Lower lobe of right lung (tissue), 2 donors: Measurements from ENCODE around the gene DDI2. TPM values are rescaled to one million over a fixed set of nuclear protein-coding genes. Genes with fewer than 3 reads are reported as not detected.

Experiments used
- ATAC-seq, 2 donors: fragments of 200-7000 bp; cut with Tn5 transposase; one replicate each; pipeline ENCODE4 v1.9.1; 2020 to 2022; ENCODE audit warnings: mild to moderate bottlenecking in 2 of 2, moderate library complexity in 2 of 2
- DNase-seq: peaks from one replicate; pipeline ENCODE4 v3.0.0-alpha.2; 2020
- H3K27ac ChIP-seq: fragments of 200-600 bp; one replicate; pipeline ENCODE4 v1.8.0; 2022
- H3K27me3 ChIP-seq: fragments of 200-600 bp; one replicate; pipeline ENCODE4 v1.8.0; 2022; ENCODE audit warnings: low read depth
- H3K36me3 ChIP-seq: fragments of 200-600 bp; one replicate; pipeline ENCODE4 v1.8.0; 2022; ENCODE audit warnings: mild to moderate bottlenecking
- H3K4me1 ChIP-seq: fragments of 200-600 bp; one replicate; pipeline ENCODE4 v1.8.0; 2022
- H3K4me3 ChIP-seq: fragments of 200-600 bp; one replicate; pipeline ENCODE4 v1.8.0; 2022; ENCODE audit warnings: mild to moderate bottlenecking
- H3K9me3 ChIP-seq: fragments of 200-600 bp; one replicate; pipeline ENCODE4 v1.8.0; 2022
- CTCF ChIP-seq: fragments of 200-600 bp; IDR thresholded peaks from one replicate; pipeline ENCODE4 v1.8.0; 2022; ENCODE audit warnings: antibody characterized with exemption, mild to moderate bottlenecking
- intact Hi-C: fragments of 100-400 bp; cut with DNase I; formaldehyde crosslinking; loops from one replicate; pipeline ENCODE4 v1.11.0; 2022
- total RNA-seq: library from RNA; stranded (reverse); fragmentation: NEBNext Ultra II Directional; extraction: Animal tissue kit (Norgen Biotek cat#: 25700); gene quantifications from one replicate; pipeline ENCODE4 v1.2.1, GENCODE V29; 2021
- donor health status: DM: no; HTN: yes; CAD: no; lungs with severe emphysema.

DDI2 gene
- total RNA-seq, 1 donor from 2014 or later: 48.8 TPM

DNA sequence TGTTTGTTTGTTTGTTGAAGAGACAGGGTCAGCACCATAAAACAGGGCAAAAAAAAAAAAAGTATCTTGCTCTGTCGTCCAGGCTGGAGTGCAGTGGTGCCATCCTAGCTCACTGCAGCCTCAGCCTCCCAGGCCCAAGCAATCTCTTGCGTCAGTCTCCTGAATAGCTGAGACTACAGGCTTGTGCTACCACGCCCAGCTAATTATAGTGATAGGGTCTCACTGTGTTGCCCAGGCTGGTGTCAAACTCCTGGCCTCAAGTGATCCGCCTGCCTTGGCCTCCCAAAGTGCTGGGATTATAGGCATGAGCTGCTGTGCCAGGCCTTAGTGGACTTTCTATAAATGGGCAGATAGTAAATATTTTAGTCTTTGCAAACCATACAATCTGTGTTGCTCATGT lies 19.2 kb downstream of the DDI2 start:
- Histone ChIP-seq H3K27ac (no peak overlapping the region), H3K4me3 (no peak overlapping the region), H3K4me1 (no peaks in the 10 kb centered on the region), H3K36me3 (peaks cover 100% of the 10 kb centered on the region), H3K27me3 (no peaks in the 10 kb centered on the region), H3K9me3 (no peaks in the 10 kb centered on the region)
- intact Hi-C loops: no loop called here
- no peak for DNase-seq
- no peak for TF ChIP-seq CTCF
- no peak for ATAC-seq

GRCh38 chr1:15637826-15638225 lies 20.6 kb downstream of the DDI2 start:
- H3K36me3 ChIP-seq: peaks cover 99% of the 10 kb centered on the region
- TF ChIP-seq CTCF: no peak
- no peaks in the 10 kb centered on the region for H3K4me1 ChIP-seq
- H3K9me3 ChIP-seq: no peaks in the 10 kb centered on the region
- H3K27me3 ChIP-seq: no peaks in the 10 kb centered on the region
- intact Hi-C loops: no loop called here
- H3K27ac ChIP-seq: no peak overlapping the region
- no peak for DNase-seq
- H3K4me3 ChIP-seq: no peak overlapping the region
- no peak for ATAC-seq

DNA sequence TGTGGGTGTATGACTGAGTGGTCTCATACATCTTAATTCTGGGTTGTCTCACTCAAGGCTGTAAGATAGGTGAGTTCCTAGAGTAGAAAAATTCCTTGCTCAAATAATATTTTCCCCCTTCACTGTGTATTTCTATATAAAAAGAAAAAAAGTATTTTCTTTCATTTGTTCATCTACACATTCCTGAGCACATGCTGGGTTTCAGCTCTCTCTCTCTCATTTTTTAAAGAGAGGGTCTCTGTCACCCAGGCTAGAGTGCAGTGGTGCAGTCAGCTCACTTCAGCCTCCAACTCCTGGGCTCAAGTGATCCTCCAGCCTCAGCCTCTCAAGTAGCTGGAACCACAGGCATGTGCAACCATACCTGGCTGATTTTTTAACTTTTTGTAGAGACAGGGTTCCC lies 22.0 kb downstream of the DDI2 start:
- ATAC-seq: no peak
- Histone ChIP-seq H3K27ac (no peak overlapping the region), H3K9me3 (no peaks in the 10 kb centered on the region), H3K27me3 (no peaks in the 10 kb centered on the region), H3K4me1 (no peaks in the 10 kb centered on the region), H3K36me3 (peaks cover 99% of the 10 kb centered on the region), H3K4me3 (no peak overlapping the region)
- DNase-seq: no peak
- TF ChIP-seq CTCF: no peak
- intact Hi-C loops: no loop called here

DNA sequence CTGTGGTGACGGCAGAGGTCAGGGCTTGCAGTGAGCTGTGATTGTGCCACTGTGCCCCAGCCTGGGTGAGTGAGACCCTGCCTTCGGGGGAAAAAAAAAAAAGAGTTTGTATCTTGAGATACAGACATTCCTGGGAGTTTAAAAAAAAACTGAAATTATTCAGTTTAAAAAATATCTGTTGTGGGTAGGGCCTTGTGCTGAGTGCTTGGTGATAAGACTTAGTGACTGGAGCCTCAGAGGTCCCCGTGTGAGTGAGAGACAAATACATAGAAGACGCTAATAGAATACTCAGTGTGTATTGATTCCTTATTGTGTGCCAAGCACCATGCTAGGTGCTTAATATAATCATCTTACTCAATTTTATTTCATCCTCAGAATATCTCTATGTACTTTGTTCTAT lies 22.7 kb downstream of the DDI2 start:
- no peak overlapping the region for H3K4me3 ChIP-seq
- peaks cover 97% of the 10 kb centered on the region for H3K36me3 ChIP-seq

DNA sequence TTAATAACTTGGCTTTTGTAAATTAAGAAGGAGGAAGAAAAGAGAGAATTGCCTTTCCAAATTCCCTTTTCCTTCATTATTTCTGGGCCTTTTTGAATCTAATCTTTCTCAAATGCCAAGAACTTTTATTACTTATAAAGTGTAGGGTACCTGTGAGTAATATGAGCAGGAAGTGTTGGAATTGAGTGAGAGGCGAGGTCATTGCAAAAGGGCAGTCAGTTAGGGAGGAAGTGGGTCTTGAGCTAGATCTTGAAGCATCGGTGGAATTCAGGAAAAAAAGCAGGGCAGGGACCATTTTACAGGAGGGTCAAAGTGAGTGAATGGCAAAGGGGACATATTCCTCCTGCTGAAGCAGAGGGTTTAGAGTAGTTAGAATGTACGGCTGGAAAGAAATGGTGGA lies 23.4 kb downstream of the DDI2 start:
- Histone ChIP-seq H3K27me3 (no peaks in the 10 kb centered on the region), H3K27ac (no peak overlapping the region), H3K9me3 (no peaks in the 10 kb centered on the region), H3K4me3 (no peak overlapping the region), H3K4me1 (no peaks in the 10 kb centered on the region), H3K36me3 (peaks cover 97% of the 10 kb centered on the region)
- ATAC-seq (no peak), DNase-seq (no peak)
- intact Hi-C loops: no loop called here
- TF ChIP-seq CTCF: no peak

More for the DNA sequence above, 22.7 kb downstream of the DDI2 start:
- H3K27ac ChIP-seq: no peak overlapping the region
- no peak for TF ChIP-seq CTCF
- no peak for ATAC-seq
- DNase-seq: no peak
- intact Hi-C loops: no loop called here
- no peaks in the 10 kb centered on the region for H3K9me3 ChIP-seq
- no peaks in the 10 kb centered on the region for H3K27me3 ChIP-seq
- no peaks in the 10 kb centered on the region for H3K4me1 ChIP-seq

GRCh38 chr1:15649937-15650336 lies 32.7 kb downstream of the DDI2 start:
- Histone ChIP-seq H3K9me3 (no peaks in the 10 kb centered on the region), H3K27ac (no peak overlapping the region), H3K36me3 (peaks cover 98% of the 10 kb centered on the region), H3K4me1 (no peaks in the 10 kb centered on the region), H3K4me3 (no peak overlapping the region), H3K27me3 (no peaks in the 10 kb centered on the region)
- ATAC-seq (no peak), DNase-seq (no peak)
- intact Hi-C loops: no loop called here
- no peak for TF ChIP-seq CTCF
